Measurements from ENCODE around the gene BMP8B. TPM values are rescaled to one million over a fixed set of nuclear protein-coding genes. Genes with fewer than 3 reads are reported as not detected.

Gene BMP8B
- total RNA-seq, 1 donor from 2014 or later = 0.18 TPM

DNA sequence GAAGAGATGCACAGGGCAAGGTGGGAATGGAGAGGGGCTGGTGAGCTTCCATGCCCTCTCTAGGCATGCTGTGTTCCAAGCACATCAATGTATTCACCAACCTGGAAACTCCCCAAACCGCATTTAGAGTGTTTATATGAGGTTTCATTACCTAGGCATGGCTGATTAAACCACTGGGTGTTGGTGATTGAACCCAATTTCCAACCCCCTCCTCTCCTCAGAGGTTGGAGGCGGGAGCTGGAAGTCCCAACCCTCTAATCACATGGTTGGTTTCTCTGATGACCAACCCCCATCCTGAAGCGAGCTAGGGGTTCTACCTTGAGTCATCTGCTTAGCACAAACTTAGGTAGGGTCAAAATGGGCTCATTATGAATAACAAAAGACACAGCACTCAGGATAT is 52.9 kb downstream of the BMP8B start:
- Mint-ChIP-seq H3K9me3 (no peaks in the 10 kb centered on the region), H3K4me1 (peaks cover 14% of the 10 kb centered on the region), H3K27me3 (ENCODE audit: low read depth) (peaks cover 66% of the 10 kb centered on the region), H3K4me3 (no peak overlapping the region), H3K36me3 (no peaks in the 10 kb centered on the region), H3K27ac (no peak overlapping the region)
- DNase-seq (ENCODE audit: low spot score in 2 of 2, unreplicated experiment in 2 of 2) = no peak
- TF ChIP-seq, protein P1, sequence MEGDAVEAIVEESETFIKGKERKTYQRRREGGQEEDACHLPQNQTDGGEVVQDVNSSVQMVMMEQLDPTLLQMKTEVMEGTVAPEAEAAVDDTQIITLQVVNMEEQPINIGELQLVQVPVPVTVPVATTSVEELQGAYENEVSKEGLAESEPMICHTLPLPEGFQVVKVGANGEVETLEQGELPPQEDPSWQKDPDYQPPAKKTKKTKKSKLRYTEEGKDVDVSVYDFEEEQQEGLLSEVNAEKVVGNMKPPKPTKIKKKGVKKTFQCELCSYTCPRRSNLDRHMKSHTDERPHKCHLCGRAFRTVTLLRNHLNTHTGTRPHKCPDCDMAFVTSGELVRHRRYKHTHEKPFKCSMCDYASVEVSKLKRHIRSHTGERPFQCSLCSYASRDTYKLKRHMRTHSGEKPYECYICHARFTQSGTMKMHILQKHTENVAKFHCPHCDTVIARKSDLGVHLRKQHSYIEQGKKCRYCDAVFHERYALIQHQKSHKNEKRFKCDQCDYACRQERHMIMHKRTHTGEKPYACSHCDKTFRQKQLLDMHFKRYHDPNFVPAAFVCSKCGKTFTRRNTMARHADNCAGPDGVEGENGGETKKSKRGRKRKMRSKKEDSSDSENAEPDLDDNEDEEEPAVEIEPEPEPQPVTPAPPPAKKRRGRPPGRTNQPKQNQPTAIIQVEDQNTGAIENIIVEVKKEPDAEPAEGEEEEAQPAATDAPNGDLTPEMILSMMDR (IDR thresholded peaks at IDR 0.05; ENCODE audit: unreplicated experiment) = no peak

DNA sequence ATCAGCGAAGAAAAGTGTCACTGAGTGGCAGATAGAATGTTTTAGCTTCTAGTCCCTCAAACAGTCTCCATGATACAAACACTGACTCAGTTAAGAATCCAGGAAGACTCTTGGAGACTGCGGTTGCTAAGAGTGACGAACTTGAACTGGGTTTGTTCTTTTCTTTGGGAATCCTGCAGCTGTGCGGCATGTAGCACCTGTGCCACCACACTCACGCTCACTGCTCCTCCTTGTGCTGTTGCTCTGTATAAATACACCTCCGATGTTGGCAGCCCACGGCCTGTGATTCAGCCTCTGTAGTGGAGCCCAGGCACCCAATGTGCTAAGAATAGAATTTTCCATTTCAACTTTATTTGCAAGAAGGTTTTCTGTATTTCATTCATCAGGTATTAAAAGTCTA is 55.5 kb downstream of the BMP8B start:
- no peak for DNase-seq (ENCODE audit: low spot score in 2 of 2, unreplicated experiment in 2 of 2)
- peaks cover 2% of the 10 kb centered on the region for H3K4me1 Mint-ChIP-seq
- no peaks in the 10 kb centered on the region for H3K36me3 Mint-ChIP-seq
- no peak overlapping the region for H3K4me3 Mint-ChIP-seq
- peaks cover 92% of the 10 kb centered on the region for H3K27me3 Mint-ChIP-seq (ENCODE audit: low read depth)
- TF ChIP-seq, protein P1 (IDR thresholded peaks at IDR 0.05; ENCODE audit: unreplicated experiment) = no peak
- H3K27ac Mint-ChIP-seq = no peak overlapping the region
- no peaks in the 10 kb centered on the region for H3K9me3 Mint-ChIP-seq

DNA sequence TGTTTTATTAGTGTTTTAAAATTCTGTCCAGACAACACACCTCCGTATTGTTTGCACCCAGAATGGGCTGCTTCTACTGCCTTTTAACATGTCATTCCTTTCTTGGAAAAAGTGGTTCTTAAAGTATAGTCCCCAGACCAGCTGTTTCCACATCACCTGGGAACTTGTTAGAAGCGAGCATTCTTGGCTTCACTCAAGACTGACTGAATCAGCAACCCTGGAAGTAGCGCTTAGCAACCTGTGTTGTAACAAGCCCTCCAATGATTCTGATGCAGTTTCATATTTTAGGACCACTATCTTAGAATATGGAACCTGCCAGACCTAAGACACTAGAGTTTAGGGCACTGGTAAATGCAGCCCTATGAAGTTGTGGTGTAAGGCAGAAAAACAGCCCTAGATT is 55.9 kb downstream of the BMP8B start:
- TF ChIP-seq, protein P1 (IDR thresholded peaks at IDR 0.05; ENCODE audit: unreplicated experiment) = no peak
- Mint-ChIP-seq H3K9me3 (no peaks in the 10 kb centered on the region), H3K27ac (no peak overlapping the region), H3K4me1 (peaks cover 2% of the 10 kb centered on the region), H3K27me3 (ENCODE audit: low read depth) (peaks cover 96% of the 10 kb centered on the region), H3K4me3 (no peak overlapping the region), H3K36me3 (no peaks in the 10 kb centered on the region)
- DNase-seq (ENCODE audit: low spot score in 2 of 2, unreplicated experiment in 2 of 2) = no peak

DNA sequence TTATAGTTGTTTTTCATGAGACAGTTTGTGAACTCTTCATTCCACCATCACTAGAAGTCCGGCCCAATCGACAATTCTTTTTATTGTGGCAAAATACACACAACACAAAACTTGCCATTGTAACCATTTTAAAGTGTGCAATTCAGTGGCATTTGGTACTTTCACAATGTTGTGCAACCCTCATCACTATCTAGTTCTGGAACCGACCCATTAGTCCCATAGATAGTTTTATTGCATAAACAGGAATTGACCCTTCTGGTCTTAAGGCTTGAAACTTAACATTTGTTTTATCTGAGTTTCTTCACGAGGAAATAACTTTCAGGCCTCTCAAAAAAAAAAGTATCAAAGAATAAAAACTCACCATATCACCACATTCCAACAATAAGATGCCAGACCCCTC is 58.8 kb downstream of the BMP8B start:
- TF ChIP-seq, protein P1 (IDR thresholded peaks at IDR 0.05; ENCODE audit: unreplicated experiment) = no peak
- no peaks in the 10 kb centered on the region for H3K36me3 Mint-ChIP-seq
- H3K4me3 Mint-ChIP-seq = no peak overlapping the region
- peaks cover 2% of the 10 kb centered on the region for H3K4me1 Mint-ChIP-seq
- no peak for DNase-seq (ENCODE audit: low spot score in 2 of 2, unreplicated experiment in 2 of 2)
- H3K9me3 Mint-ChIP-seq = no peaks in the 10 kb centered on the region
- peaks cover 98% of the 10 kb centered on the region for H3K27me3 Mint-ChIP-seq (ENCODE audit: low read depth)
- H3K27ac Mint-ChIP-seq = no peak overlapping the region

DNA sequence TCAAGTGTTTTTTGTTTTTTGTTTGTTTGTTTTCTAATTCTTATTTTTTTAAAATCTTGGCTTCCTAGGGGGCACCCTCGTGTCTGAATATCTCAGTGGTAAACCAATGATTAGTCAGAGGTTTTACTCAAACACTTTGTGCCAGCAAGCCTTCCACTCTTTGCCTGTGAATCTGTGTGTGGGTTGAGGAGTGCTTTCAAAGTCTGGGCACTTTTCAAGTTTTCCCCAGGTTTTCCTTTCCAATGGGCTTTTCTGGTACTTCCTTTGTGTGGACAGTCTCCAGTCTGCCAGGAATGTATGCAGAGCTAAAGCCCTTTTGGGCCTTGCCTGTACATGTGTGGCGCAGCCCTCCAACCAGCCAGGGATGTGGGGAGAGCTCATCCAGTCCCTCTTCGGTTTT is 59.6 kb downstream of the BMP8B start:
- no peak for DNase-seq (ENCODE audit: low spot score in 2 of 2, unreplicated experiment in 2 of 2)
- no peaks in the 10 kb centered on the region for H3K9me3 Mint-ChIP-seq
- no peak overlapping the region for H3K27ac Mint-ChIP-seq
- no peaks in the 10 kb centered on the region for H3K36me3 Mint-ChIP-seq
- H3K4me3 Mint-ChIP-seq = no peak overlapping the region
- peaks cover 98% of the 10 kb centered on the region for H3K27me3 Mint-ChIP-seq (ENCODE audit: low read depth)
- peaks cover 2% of the 10 kb centered on the region for H3K4me1 Mint-ChIP-seq
- TF ChIP-seq, protein P1 (IDR thresholded peaks at IDR 0.05; ENCODE audit: unreplicated experiment) = no peak

DNA sequence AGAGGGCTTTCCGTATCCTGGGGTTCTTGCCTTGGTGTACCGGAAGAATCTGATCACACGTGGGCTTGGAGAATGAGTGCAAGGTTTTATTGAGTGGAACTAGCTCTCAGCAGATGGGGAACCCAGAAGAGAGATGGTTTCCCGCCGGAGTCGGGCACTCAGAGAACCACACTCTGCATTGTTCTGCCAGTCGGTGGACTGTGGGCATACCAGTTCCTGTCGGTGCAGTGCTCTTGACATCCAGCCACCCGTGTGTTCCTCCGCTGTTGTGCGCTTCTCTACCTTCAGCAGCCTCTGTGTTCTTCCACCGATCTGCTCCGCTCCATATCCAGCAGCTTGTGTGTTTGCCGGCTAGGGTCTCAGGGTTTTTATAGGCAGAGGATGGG is 60.7 kb downstream of the BMP8B start:
- no peak overlapping the region for H3K27ac Mint-ChIP-seq
- TF ChIP-seq, protein P1 (IDR thresholded peaks at IDR 0.05; ENCODE audit: unreplicated experiment) = no peak
- H3K9me3 Mint-ChIP-seq = no peaks in the 10 kb centered on the region
- peaks cover 2% of the 10 kb centered on the region for H3K4me1 Mint-ChIP-seq
- DNase-seq (ENCODE audit: low spot score in 2 of 2, unreplicated experiment in 2 of 2) = no peak
- no peaks in the 10 kb centered on the region for H3K36me3 Mint-ChIP-seq
- peaks cover 95% of the 10 kb centered on the region for H3K27me3 Mint-ChIP-seq (ENCODE audit: low read depth)
- H3K4me3 Mint-ChIP-seq = no peak overlapping the region

Data from mesothelial cell of epicardium (in vitro differentiated cells).